CD4-positive, alpha-beta T cell treated with Interleukin-6 at 100 ng/mL for 8 hours (primary cell): ENCODE measurements around the gene ANTXR1.

Source experiments
- DNase-seq: peaks from one replicate; pipeline ENCODE4 v3.0.0-alpha.2; 2020; ENCODE audit warnings: mixed read lengths, low spot score

ANTXR1 gene

DNA sequence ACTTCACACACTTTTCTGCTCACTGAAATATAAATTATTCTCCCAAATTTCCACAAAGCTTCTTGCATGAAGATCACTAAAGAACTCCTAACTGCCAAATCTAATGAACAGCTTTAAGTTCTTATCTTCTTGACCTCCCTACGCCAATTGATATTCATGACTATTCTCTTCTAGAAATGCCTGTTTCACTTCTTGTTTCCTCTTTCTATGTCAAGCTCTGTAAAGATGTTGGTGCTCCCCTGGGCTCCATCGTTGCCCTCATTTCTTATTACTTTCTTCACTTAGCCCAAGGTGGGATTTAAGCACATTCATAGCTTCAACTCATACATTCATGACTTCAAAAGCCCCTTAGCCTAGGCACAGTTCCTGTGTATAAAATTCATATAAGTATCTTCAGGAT, 9.2 kb upstream of the ANTXR1 start:
- no peak for DNase-seq

GRCh38 chr2:69007169-69007568, 5.8 kb upstream of the ANTXR1 start:
- no peak for DNase-seq

- DNase-seq: no peak
Measured at GRCh38 chr2:69007603-69008002, 5.4 kb upstream of the ANTXR1 start.

DNA sequence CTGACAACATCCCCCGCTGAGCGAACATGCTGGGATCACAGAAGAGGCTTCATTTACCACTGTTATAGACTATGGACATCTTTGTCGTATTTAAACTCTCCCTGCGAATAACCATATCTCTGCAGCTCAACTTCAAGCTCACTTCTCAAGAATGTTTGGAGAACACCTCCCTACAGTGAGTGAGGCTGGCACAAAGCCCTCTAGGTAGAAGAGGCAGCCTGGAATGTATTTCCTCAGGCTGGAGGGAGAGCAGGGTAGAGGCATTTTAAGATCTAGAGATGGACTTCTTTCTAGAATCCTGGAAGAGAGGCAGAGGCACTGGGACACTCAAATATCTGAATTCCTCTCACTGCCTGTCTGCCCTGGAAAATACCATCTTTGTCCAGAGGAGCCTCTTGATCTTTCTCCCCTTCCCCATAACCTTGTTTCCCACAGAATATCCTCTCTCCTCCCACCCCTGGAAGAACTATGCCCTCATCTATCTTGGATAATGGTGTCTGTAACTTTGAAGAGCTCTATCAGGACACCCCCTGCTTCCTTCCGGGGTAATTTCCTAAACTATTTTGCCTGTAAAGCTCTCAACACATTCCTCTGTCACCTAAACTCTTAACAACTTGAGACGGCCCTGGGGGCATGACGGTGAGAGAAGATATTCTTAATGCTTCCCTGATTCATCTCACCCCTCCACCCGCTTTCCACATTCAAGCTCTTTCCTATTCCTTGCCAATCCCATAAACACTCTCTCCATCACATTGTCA, 2.4 kb upstream of the ANTXR1 start:
- DNase-seq: no peak

GRCh38 chr2:69011611-69012157, 1.3 kb upstream of the ANTXR1 start:
- DNase-seq: no peak

DNA sequence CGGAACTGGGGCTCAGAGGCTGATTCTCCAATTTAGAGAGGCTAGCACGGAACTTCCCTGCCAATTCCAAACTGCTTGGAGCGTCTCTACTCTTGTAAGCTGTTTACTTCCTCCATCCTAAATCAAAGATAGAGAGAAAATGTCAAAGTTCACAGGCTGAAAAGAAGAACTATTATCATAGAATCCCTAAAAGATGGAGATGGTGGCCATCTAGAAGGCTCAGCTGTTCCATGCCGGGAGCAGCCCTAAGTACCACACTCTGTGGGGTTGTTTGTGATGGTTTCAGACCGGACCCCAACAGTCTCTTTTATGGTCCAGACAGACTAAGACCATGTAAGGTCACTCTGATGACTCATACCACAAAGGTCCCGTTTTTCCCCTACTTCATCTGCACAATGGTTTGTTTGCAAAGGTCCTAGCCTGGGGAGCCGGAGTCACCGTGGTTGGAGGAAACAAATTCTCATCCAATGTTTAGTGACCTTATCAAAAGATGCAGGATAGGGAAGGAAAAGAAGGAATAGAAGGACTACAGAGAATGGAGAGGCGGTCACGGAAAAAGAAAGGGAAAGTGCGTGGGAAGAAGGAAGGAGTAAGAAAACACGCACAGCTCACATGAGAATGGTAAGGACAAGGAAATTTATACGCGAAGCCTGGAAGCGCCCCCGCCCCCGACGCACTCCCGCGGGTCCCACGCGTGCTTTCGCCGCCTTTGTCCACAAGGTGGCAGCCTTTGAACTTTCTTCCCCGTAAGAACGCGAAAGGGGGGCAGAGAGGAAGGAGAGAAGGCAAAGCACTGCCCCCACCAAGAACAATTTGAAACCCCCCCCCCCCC, 453 bp upstream of the ANTXR1 start:
- DNase-seq: peak; percentile 33

DNA sequence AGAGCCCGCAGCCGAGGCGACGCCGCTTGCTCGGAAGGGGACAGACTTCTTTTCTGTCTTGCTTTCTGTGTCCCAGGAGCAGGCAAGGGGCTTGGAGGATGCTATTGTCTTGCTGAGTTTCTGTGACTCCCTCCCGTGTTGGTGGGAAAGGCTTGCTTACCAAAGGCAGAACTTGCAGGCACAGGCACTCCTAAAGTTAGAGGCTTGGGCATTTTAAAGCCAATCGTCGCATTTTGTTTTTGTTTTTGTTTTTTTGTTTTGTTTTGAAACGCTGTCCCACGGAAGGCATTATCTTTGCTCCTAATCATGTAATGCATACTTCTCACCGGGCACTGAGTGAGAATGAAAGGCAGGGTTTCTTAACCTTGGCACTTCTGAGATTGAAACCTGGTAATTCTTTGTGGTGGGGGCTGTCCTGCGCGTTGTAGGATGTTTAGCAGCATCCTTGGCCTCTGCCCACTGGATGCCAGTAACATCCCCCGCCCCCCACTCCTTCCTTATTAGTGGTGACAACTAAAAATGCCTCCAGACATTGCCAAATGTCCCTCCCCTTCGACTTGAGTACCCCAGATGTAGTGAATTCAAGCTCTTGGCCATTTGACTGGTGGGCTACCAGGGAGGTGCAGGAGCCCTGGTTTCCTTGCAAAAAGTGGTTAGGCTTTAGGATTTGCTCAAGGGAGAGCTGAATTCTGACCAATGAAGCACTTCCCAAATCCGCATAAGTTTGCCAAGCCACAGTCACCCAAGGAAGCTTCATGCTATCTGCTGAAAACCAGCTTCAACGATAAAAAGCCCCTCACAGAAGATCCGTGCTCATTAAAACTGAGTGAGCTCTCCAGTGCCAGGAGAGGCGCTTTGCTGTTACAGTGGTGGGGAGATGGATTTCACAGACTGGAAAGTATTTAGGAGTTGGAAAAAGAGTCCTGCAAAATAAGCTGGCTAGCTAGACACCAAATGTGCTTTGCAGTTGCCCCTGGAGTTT, 1.2 kb downstream of the ANTXR1 start:
- DNase-seq: no peak

- DNase-seq: no peak
Measured at GRCh38 chr2:69017080-69017479, 4.1 kb downstream of the ANTXR1 start.

DNA sequence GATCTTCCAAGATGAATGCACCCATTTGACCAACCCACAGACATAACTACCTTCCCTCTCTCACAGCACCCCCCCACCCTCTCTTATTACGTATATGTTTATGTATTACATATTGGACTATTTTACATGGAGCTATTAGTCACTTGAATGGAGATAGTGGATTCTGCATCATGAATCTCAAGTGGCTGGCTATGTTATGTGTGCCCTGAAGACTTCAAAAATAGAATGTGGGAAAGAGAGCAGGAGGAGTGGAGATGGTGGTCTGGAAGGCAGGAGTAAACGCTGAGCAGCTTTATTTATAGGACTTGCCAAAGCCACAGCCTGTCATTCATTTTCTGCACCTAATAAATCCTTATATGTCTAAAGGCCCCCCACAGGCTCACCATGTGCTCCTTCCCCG, 4.9 kb downstream of the ANTXR1 start:
- no peak for DNase-seq

GRCh38 chr2:69018678-69019095, 5.7 kb downstream of the ANTXR1 start:
- DNase-seq: no peak

DNA sequence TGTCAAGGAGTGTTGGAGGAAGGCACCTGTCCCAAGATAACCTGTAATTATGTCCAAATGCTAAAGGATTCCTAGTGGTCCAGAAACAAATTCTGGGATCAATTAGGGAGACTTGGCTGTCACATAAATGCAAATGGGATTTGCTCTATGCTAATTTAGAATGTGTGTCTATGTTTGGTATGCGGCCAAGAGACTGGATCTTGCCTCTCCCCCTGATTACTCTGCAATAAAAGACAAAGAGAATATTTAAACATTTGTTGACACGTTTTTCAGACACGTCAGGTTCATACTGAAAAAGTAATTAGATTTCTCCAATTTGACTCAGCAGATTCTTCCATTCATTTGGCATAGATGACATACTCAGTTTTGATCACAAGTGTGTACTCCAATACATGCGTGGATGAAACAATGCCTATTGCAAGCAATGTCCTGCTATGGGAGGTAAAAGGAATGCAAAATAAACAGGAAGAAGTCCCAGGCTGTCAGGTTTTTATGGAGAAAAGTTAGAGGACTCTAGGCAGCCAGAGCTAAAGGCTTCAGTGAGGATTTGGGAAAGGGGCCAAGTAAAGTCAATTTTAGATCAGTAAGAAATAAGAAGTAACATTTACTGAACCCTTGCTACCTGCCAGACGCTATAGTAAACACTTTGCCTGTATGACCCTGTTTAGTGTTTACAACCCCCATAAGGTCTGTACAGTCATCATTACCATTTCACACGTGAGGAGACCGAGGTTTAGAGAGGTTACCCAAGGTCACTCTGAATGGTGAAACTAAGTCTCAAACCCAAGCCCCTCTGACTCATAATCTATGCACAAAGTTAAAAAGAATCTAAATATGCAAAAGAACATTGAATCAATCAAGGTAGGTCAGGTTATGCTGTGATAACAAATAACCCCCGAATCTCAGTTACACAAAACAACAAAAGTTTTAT, 7.8 kb downstream of the ANTXR1 start:
- DNase-seq: no peak

GRCh38 chr2:69021727-69022126, 8.7 kb downstream of the ANTXR1 start:
- DNase-seq: no peak

- no peak for DNase-seq
Measured at GRCh38 chr2:69022548-69022947, 9.6 kb downstream of the ANTXR1 start.

GRCh38 chr2:69023236-69023635, 10.3 kb downstream of the ANTXR1 start:
- no peak for DNase-seq

DNA sequence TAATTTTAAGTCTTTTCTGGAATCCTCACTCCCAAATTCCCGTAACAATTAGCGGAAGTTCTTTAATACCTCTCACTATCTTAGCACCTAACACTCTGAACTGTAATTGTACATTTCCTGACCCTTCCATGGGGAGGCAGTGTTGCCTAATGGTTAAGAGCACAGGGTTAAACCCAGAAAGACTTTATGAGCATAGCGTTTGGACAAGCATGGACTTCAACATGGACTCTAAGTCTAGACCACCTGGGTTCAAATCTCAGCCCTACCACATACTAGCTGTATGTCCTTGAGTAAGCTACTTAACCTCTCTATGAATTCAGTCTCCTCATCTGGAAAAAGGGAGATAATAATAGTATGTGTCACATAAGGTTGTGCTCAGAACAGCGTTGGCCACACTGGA, 13.0 kb downstream of the ANTXR1 start:
- DNase-seq: no peak

- no peak for DNase-seq
Measured at GRCh38 chr2:69026691-69027459, 13.9 kb downstream of the ANTXR1 start.

GRCh38 chr2:69030800-69031428, 17.9 kb downstream of the ANTXR1 start:
- no peak for DNase-seq

- no peak for DNase-seq
Measured at GRCh38 chr2:69031466-69031865, 18.5 kb downstream of the ANTXR1 start.

GRCh38 chr2:69032336-69032735, 19.4 kb downstream of the ANTXR1 start:
- DNase-seq: no peak
